ENCODE measurements around the gene TWSG1. TPM values are rescaled to one million over a fixed set of nuclear protein-coding genes. Genes with fewer than 3 reads are reported as not detected.

Gene TWSG1
- polyA plus RNA-seq, 1 donor from 2014 or later: 11.5 TPM

GRCh38 chr18:9337873-9338272 lies 3.3 kb downstream of the TWSG1 start:
- TF ChIP-seq RAD21 (conservative IDR thresholded peaks at IDR 0.05) (no peak), EP300 (conservative IDR thresholded peaks at IDR 0.05; ENCODE audit: poor library complexity, severe bottlenecking) (no peak), SMC3 (conservative IDR thresholded peaks at IDR 0.05; ENCODE audit: poor library complexity) (no peak), EZH2 (IDR thresholded peaks at IDR 0.05; ENCODE audit: borderline replicate concordance, insufficient read depth, low read length, poor library complexity, severe bottlenecking) (no peak), POLR2AphosphoS5 (IDR thresholded peaks at IDR 0.05) (no peak), MXI1 (conservative IDR thresholded peaks at IDR 0.05; ENCODE audit: poor library complexity, severe bottlenecking) (no peak), TAF1 (IDR thresholded peaks at IDR 0.05; ENCODE audit: low read depth) (no peak), REST (IDR thresholded peaks at IDR 0.05; ENCODE audit: borderline replicate concordance) (no peak)
- TF ChIP-seq, protein P1, sequence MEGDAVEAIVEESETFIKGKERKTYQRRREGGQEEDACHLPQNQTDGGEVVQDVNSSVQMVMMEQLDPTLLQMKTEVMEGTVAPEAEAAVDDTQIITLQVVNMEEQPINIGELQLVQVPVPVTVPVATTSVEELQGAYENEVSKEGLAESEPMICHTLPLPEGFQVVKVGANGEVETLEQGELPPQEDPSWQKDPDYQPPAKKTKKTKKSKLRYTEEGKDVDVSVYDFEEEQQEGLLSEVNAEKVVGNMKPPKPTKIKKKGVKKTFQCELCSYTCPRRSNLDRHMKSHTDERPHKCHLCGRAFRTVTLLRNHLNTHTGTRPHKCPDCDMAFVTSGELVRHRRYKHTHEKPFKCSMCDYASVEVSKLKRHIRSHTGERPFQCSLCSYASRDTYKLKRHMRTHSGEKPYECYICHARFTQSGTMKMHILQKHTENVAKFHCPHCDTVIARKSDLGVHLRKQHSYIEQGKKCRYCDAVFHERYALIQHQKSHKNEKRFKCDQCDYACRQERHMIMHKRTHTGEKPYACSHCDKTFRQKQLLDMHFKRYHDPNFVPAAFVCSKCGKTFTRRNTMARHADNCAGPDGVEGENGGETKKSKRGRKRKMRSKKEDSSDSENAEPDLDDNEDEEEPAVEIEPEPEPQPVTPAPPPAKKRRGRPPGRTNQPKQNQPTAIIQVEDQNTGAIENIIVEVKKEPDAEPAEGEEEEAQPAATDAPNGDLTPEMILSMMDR (IDR thresholded peaks at IDR 0.05; ENCODE audit: poor library complexity, severe bottlenecking): no peak
- Histone ChIP-seq H2AFZ (ENCODE audit: low read depth, low read length) (no peak overlapping the region), H3K4me2 (ENCODE audit: low read length) (no peak overlapping the region), H4K20me1 (ENCODE audit: insufficient read depth) (no peaks in the 10 kb centered on the region), H3F3A (ENCODE audit: insufficient read depth, low read length, poor library complexity, severe bottlenecking) (peaks cover 7% of the 10 kb centered on the region), H3K9me2 (ENCODE audit: insufficient read depth, low read length) (no peaks in the 10 kb centered on the region), H3K4me3 (ENCODE audit: low read length) (no peak overlapping the region), H3K36me3 (ENCODE audit: insufficient read depth, low read length) (peaks cover 18% of the 10 kb centered on the region), H3K27me3 (ENCODE audit: insufficient read depth, low read depth, low read length) (no peaks in the 10 kb centered on the region), H3K9me3 (ENCODE audit: low read length) (no peaks in the 10 kb centered on the region), H3K27ac (ENCODE audit: low read length) (no peak overlapping the region), H3K79me2 (replicated peaks; ENCODE audit: insufficient read depth, low read length) (peaks cover 24% of the 10 kb centered on the region), H3K9ac (ENCODE audit: low read length) (no peak overlapping the region)

- Histone ChIP-seq H3K4me3 (ENCODE audit: low read length) (no peak overlapping the region), H3K79me2 (replicated peaks; ENCODE audit: insufficient read depth, low read length) (peaks cover 26% of the 10 kb centered on the region), H3K27ac (ENCODE audit: low read length) (no peak overlapping the region), H3F3A (ENCODE audit: insufficient read depth, low read length, poor library complexity, severe bottlenecking) (peaks cover 4% of the 10 kb centered on the region), H3K9me2 (ENCODE audit: insufficient read depth, low read length) (no peaks in the 10 kb centered on the region), H4K20me1 (ENCODE audit: insufficient read depth) (no peaks in the 10 kb centered on the region), H3K9ac (ENCODE audit: low read length) (no peak overlapping the region), H3K27me3 (ENCODE audit: insufficient read depth, low read depth, low read length) (no peaks in the 10 kb centered on the region), H3K9me3 (ENCODE audit: low read length) (peaks cover 7% of the 10 kb centered on the region), H3K36me3 (ENCODE audit: insufficient read depth, low read length) (peaks cover 25% of the 10 kb centered on the region), H2AFZ (ENCODE audit: low read depth, low read length) (no peak overlapping the region), H3K4me2 (ENCODE audit: low read length) (no peak overlapping the region)
- TF ChIP-seq MXI1 (conservative IDR thresholded peaks at IDR 0.05; ENCODE audit: poor library complexity, severe bottlenecking): no peak
- TF ChIP-seq REST (IDR thresholded peaks at IDR 0.05; ENCODE audit: borderline replicate concordance): no peak
- no peak for TF ChIP-seq POLR2AphosphoS5 (IDR thresholded peaks at IDR 0.05)
- no peak for TF ChIP-seq EP300 (conservative IDR thresholded peaks at IDR 0.05; ENCODE audit: poor library complexity, severe bottlenecking)
- no peak for TF ChIP-seq EZH2 (IDR thresholded peaks at IDR 0.05; ENCODE audit: borderline replicate concordance, insufficient read depth, low read length, poor library complexity, severe bottlenecking)
- no peak for TF ChIP-seq RAD21 (conservative IDR thresholded peaks at IDR 0.05)
- TF ChIP-seq, protein P1 (IDR thresholded peaks at IDR 0.05; ENCODE audit: poor library complexity, severe bottlenecking): no peak
- TF ChIP-seq SMC3 (conservative IDR thresholded peaks at IDR 0.05; ENCODE audit: poor library complexity): no peak
- no peak for TF ChIP-seq TAF1 (IDR thresholded peaks at IDR 0.05; ENCODE audit: low read depth)
These were observed 5.9 kb downstream of the TWSG1 start for GRCh38 chr18:9340472-9340871.

All from neural cell (in vitro differentiated cells).